CD4-positive, alpha-beta T cell treated with Interferon alpha-2 for 1 hour (primary cell): ENCODE data around the gene ZSWIM3.
A peak's percentile ranks its signal among the peaks of the same experiment; 100 is the strongest.
"Not testable (repeated sequence)": the region's sequence is repeated elsewhere in the genome, so short reads cannot be mapped to it uniquely, and the experiment has no call there.

Source experiments
- DNase-seq, 2 donors: peaks; one replicate each; pipeline ENCODE4 v3.0.0-alpha.2; 2020 to 2022

Gene ZSWIM3

GRCh38 chr20:45857114-45857881 is at the start of gene ZSWIM3, which contains the start of gene ACOT8:
ZSWIM3 (plus strand) TSS chr20:45857614; CDS start chr20:45857826, 212 bp downstream.
ACOT8 (minus strand) TSS chr20:45857392; CDS start chr20:45857315, 77 bp downstream.
- DNase-seq = peak; percentile 97 to 100

DNA sequence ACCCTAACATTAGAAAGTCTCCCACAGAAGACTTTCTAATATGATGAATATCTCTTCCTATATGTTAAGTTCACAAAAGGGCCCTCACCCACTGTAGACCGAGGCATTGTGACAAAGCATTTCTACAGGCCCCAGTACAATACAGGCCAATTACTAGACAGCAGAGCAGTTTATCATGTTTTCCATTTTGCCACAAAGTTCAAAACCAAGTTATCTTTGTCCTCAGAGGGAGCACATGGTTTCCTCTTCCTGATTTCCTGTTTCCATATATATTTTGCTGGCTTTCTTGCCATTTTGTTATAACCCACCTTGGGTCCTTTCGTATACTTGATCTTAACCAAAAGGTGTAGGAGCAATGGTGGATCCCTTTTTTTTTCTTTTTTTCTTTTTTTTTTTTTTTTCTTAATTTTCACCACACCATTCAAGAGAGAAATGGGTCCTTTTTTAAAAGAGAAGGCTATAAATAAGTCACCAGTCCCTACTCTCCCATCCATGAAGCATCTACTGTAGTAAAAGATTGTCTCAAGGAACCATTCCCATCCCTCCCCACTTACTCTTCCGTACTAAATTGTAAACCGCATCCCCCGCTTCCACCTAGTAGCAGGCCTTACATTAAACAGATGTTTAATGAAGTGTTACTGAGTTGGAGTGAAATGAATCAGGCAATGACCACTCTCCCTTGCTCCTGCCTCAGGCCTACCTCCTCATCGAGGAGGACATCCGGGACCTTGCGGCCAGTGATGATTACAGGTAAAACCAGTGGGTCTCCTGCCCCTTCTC is 47.0 kb upstream of the ZSWIM3 start:
- DNase-seq = no peak

DNA sequence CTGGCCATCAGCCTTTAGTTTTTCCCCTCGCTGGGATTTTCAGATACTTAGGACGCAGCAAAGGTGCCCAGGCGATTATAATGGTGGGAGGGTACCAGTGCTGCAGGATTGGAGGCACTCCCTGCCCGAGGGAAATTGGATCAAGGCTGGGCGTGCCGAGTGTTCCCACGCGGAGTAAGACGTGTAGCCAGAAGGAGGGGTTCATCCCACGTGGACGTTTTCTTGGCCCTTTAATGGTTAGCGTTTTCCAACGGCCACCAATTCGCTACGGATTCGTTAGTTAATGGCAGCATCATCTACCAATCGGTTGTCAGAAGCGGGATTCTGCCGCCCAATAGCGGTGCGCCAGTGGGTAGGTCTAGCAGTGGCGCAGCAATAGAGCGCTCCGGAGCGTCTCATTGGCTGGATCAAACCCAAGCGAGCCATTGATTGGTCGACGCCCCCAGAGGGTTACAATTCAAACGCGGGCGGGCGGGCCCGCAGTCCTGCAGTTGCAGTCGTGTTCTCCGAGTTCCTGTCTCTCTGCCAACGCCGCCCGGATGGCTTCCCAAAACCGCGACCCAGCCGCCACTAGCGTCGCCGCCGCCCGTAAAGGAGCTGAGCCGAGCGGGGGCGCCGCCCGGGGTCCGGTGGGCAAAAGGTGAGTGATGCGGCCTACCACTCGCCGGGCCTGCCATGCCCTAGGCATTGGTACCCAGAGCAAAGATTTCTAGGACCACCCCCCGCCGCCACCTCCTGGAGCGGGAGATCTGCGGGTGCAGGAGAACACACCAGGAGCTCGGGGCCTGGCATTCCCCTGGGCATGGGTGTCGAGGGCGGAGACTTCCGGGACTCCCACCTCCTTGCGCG is 45.0 kb upstream of the ZSWIM3 start, which contains the start of gene UBE2C:
Gene UBE2C, plus strand, starts transcription at position 488 of the 849 bp plus-strand sequence. Its CDS starts 52 bp downstream, at position 540.
- DNase-seq = peak; percentile 95 to 97

GRCh38 chr20:45813006-45813340 is 44.4 kb upstream of the ZSWIM3 start:
- DNase-seq = no peak

DNA sequence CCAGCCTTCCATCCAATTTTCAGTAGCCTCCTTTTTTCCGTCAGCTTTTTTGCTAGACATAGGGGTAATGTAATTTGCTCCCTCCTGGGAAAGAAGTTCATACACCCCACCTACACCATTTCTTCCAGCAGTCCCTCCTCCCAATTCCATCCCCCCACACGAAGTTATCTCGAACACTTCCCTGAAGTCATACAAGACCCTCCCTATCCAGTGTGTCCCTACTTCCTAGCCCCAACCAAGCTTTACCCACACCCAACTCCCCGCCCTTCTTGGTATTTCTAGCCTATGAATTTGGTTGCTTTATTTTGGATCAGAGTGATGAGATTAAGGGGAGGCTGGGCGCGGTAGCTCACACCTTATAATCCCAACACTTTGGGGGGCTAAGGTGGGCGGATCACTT is 43.9 kb upstream of the ZSWIM3 start:
- no peak for DNase-seq

DNA sequence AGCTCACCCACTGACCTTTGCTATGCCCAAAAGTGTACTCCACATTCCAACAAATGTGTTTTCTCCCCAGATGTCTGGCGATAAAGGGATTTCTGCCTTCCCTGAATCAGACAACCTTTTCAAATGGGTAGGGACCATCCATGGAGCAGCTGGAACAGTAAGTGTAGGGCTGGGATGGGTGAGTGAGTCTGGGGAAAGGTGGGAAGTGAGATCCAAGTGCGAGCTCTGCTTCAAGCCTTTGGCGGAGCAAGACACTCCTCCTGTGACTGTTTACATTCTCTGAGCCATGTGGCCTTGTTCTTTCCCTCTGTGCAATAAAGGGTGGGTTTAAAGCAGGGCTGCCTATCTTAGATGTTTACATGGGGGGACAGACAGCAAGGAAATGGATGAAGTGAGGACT is 43.1 kb upstream of the ZSWIM3 start:
- DNase-seq = no peak

DNA sequence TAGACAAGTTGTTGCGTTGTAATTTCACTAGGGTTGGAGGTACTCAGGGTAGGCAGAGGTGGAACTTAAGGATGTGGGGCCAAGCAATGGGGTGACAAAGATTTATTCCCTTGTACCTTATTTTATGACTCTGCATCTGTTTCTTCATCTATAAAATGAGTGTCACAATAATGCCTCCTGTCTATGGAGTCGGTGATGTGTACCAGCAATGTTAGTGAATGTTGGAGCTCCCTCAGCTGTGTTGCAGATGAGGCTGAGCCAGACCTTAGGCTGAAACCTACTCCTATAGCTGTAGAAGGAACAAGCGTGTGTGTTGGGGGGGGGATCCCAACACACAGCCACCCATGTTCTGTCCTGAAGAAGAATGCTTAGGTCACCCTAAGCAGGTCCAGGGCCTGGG is 40.5 kb upstream of the ZSWIM3 start:
- no peak for DNase-seq

- DNase-seq = no peak
Measured at GRCh38 chr20:45817376-45818194, 39.8 kb upstream of the ZSWIM3 start.

DNA sequence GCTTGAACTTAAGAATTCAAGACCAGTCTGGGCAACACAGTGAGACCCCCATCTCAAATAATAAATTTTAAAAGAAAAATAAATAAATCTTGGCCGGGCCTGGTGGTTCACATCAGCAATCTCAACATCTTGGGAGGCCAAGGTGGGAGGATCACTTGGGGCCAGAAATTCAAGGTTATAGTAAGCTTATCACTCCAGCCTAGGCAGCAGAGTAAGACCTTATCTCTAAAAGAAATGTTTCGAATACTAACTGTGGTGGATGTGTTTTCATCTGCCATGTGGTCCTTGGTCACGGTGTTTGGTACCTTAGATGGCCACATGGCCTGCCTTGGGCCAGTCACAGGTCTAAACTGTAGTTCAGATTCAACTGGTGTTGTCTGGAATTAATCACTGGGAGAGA is 39.2 kb upstream of the ZSWIM3 start:
- no peak for DNase-seq

DNA sequence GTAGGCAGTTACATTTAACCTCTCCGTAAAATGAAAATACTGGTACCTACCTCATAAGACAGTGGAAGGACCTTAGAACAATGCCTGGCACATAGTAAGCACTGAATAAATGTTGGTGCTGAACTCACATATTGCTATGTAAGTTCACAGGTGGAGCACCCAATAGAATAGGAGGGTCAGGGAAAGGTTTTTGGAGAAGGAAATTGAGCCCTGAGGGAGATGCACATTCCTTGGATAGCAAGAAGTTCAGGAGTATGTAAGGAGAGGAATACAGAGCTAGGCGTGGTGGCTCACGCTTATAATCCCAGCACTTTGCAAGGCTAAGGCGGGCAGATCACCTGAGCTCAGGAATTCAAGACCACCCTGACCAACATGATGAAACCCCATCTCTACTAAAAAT is 37.9 kb upstream of the ZSWIM3 start:
- no peak for DNase-seq

DNA sequence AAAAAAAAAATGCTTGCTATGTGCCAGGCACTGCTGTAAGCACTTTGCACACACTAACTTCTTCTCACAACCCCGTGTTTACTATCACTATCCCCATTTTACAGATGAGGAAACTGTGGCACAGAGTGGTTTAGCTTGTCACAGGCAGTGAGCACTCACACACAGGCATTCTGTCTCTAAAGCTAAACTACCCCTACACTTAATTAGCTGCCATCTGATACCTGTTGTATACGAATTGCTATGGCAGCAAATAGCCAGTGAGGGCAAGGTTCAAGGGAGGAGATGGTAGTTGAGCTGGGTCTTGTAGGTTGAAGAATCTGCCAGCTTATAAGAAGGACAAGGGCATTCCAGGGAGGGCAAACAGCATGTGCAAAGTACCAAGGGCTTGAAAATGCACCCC is 35.5 kb upstream of the ZSWIM3 start:
- DNase-seq = no peak

- DNase-seq = no peak
Measured at GRCh38 chr20:45822857-45823256, 34.6 kb upstream of the ZSWIM3 start.

DNA sequence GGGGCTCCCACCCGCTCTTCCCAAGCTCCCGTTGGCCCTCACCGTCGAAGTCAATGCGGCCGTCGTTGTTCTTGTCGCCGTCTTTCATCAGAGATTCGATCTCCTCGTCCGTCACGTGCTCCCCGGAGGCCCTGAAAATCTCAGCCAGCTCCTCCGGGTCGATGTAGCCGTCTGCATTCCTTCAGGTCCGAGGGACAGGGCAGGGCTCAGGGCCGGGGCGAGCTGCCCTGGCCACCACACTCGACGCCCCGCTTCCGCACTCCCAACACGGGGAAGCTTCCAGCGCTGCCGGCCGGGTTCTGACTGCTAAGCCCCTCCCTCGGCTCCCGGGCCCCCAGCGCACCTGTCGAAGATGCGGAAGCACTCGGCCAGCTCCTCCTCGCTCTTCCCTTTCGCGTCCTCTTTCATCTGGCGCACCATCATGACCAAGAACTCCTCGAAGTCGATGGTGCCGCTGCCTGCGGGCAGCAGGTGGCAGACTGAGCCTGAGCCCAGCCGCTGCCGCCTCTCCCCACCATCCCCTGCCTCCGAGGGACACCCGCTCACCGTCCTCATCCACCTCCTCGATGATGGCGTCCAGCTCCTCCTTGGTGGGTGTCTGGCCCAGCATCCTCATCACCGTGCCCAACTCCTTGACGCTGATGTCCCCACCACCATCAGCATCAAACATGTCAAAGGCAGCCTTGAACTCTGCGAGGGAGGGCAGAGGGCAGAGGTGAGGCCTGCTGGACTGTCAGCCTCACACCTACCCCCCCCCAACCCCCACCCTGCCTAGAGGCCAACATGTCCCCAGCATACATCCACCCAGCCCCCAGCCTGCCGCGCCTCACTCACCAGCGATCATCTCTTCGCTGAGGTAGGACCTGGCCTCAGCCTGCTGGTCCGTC is 33.2 kb upstream of the ZSWIM3 start:
- peak; percentile 48 to 59 for DNase-seq

DNA sequence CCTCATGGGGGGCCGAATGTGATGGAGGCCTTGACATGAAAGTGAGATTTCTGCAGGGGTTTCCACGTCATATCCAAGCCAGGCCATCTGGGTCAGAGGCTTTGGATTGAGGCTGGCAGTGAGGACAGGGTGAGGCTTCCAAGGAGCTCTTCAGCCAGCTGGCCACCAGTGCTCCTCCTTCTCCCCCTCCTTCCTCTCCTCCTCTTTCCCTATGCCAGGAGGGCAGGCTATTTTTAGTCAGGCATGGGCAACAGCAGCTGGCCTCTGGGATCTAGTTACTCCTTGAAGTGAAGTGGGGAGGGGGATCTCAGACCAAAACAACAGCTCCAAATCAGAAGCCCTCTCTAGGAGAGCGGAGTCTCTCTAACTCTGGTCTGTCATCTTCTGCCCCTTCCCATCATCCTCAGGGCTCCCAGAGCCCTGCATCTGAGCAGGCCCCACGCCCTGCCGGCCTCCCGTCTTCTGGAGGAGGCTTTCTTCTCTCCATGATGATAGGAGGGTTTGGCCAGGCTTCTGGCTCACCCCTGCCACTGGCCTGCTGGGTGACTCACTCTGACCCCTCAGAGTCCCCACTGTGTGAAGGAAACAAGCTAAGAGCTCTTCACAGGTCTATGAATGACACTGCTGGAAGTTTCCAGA is 30.9 kb upstream of the ZSWIM3 start:
- DNase-seq = no peak

DNA sequence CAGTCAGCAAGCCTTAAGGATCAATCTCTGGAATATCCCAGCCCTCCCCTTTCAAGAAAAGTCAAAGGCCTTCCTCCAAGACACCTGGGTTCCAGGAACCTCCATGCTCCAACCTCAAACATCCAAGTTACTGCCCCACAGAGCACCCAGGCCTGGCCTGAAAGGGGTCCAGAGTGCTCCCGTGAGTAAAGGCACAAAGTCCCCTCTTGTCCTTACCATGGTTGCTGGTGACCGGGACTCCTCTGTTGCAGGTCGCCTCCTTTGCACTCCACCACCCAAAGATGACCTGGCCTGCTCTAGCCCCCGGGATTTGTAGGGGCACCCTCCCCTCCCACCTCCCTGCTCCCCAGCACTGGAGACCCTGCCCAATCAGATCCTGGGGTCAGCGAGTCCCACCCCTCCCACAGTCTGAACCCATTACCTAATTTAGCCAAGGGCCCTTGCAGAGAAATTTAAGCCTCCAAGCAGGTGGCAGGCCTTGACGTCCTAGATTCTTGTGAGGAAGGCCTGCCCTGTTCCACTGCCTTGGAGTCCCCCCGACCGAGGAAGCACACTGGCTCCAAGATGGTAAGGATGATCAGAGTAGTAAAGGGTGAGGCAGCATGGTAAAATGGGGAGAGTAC is 30.3 kb upstream of the ZSWIM3 start, which contains the start of gene TNNC2:
Gene TNNC2, minus strand, starts transcription at position 283 of the 623 bp plus-strand sequence. Its CDS starts 64 bp downstream, at position 219.
- no peak for DNase-seq

- no peak for DNase-seq
Measured at GRCh38 chr20:45827712-45828111, 29.7 kb upstream of the ZSWIM3 start.

GRCh38 chr20:45828589-45828988 is 28.8 kb upstream of the ZSWIM3 start:
- DNase-seq = no peak

GRCh38 chr20:45829673-45830106 is 27.7 kb upstream of the ZSWIM3 start:
- DNase-seq = not testable (repeated sequence)

DNA sequence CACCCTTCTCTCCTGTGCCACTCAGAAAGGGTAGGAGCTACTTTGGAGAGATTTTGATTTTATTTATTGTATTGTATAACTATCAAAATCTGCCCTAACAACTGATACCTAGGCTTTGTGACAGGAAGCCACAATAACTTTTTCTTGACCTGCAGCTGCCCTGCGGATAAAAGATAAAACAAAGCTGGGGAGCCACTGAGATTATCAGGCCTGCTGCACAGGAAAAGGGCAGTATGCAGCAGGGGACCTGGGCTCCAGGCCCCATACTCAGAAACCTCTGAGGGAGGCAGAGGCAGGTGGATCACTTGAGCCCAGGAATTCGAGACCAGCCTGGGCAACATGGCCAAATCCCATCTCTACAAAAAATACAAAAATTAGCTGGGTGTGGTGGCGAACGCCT is 24.8 kb upstream of the ZSWIM3 start:
- DNase-seq = no peak
